Testis (tissue), 3 donors: Measurements from ENCODE around the gene SEPTIN6. TPM values are rescaled to one million over a fixed set of nuclear protein-coding genes. Genes with fewer than 3 reads are reported as not detected.

Source experiments
- DNase-seq: peaks from one replicate; pipeline ENCODE4 v3.0.0-alpha.2; 2019
- H3K27ac ChIP-seq, 2 donors: fragments of 200-600 bp; sonication (generic); one replicate each; pipeline ENCODE4 v1.5.1; 2019
- H3K27me3 ChIP-seq: fragments of 200-600 bp; sonication (generic); one replicate; pipeline ENCODE4 v1.5.1; 2019
- H3K36me3 ChIP-seq: fragments of 200-600 bp; sonication (generic); one replicate; pipeline ENCODE4 v1.5.1; 2017; ENCODE audit warnings: low read depth; ENCODE audit errors: missing control alignments
- H3K4me1 ChIP-seq: fragments of 200-600 bp; sonication (generic); one replicate; pipeline ENCODE4 v1.5.1; 2019
- H3K4me3 ChIP-seq, 2 donors: fragments of 200-600 bp; sonication (generic); one replicate each; pipeline ENCODE4 v1.5.1; 2017 to 2019
- H3K9me3 ChIP-seq: fragments of 200-600 bp; sonication (generic); one replicate; pipeline ENCODE4 v1.5.1; 2017
- POLR2A ChIP-seq: fragments of 450-650 bp; IDR thresholded peaks from one replicate; pipeline ENCODE4 v1.6.1; 2017; ENCODE audit warnings: antibody characterized with exemption, mild to moderate bottlenecking, moderate library complexity
- WGBS, 2 donors: methylation state at CpG; one replicate each; pipeline ENCODE4 v1.1.5; 2018; 5-methylcytosine and 5-hydroxymethylcytosine counted together
- intact Hi-C: fragments of 100-400 bp; cut with DNase I; formaldehyde crosslinking; loops from one replicate; pipeline ENCODE4 v1.15.1; 2023; ENCODE audit warnings: low total_unique reads
- microRNA counts, 2 donors: library from miRNA; unstranded; fragments of <30 nt; microRNA quantifications; one replicate each; lab custom pipeline; 2016
- microRNA-seq, 2 donors: library from miRNA; unstranded; fragments of <30 nt; microRNA quantifications; one replicate each; pipeline ENCODE4, GENCODE V29; 2016; ENCODE audit warnings: borderline number of aligned reads in 2 of 2, borderline replicate concordance in 1 of 2
- polyA plus RNA-seq: library from polyadenylated mRNA; stranded (reverse); fragments of 350-450 nt; fragmentation: Illumina TruSeq; extraction: RNeasy Lipid Tissue Mini Kit (QIAGEN cat#74804); gene quantifications from one replicate; pipeline ENCODE4 v1.2.3, GENCODE V29; 2014; ENCODE audit warnings: low read depth, low replicate concordance; ENCODE audit not compliant: insufficient read depth
- small RNA-seq, 2 donors: library from RNA; depleted of rRNA; stranded (forward); fragments of <200 nt; gene quantifications; one replicate each; pipeline ENCODE3, GENCODE V24; 2016
- total RNA-seq, 2 donors: library from RNA; depleted of rRNA; stranded (reverse); fragments of >200 nt; gene quantifications; one replicate each; pipeline ENCODE4 v1.2.3, GENCODE V29; 2016
- TF ChIP-seq, protein P1 (sequence below), 3 experiments: fragments of 450-650 bp in 2 of 3; fragments of 200-600 bp in 1 of 3; sonication (generic) in 1 of 3; IDR thresholded peaks; one replicate each; pipeline ENCODE4 v1.5.1; 2016 to 2019; ENCODE audit warnings: antibody characterized with exemption in 3 of 3, mild to moderate bottlenecking in 2 of 3, moderate library complexity in 1 of 3

The SEPTIN6 gene
- total and polyA plus RNA-seq, 3 donors from 2014 or later = 80.2 to 250 (median 187) TPM

GRCh38 chrX:119646515-119646914 lies 46.5 kb downstream of the SEPTIN6 start:
- Histone ChIP-seq H3K36me3 (no peaks in the 10 kb centered on the region), H3K4me1 (no peaks in the 10 kb centered on the region), H3K27me3 (no peaks in the 10 kb centered on the region), H3K9me3 (no peaks in the 10 kb centered on the region), H3K4me3 (no peak overlapping the region), H3K27ac (no peak overlapping the region)
- TF ChIP-seq POLR2A = no peak
- TF ChIP-seq, protein P1, sequence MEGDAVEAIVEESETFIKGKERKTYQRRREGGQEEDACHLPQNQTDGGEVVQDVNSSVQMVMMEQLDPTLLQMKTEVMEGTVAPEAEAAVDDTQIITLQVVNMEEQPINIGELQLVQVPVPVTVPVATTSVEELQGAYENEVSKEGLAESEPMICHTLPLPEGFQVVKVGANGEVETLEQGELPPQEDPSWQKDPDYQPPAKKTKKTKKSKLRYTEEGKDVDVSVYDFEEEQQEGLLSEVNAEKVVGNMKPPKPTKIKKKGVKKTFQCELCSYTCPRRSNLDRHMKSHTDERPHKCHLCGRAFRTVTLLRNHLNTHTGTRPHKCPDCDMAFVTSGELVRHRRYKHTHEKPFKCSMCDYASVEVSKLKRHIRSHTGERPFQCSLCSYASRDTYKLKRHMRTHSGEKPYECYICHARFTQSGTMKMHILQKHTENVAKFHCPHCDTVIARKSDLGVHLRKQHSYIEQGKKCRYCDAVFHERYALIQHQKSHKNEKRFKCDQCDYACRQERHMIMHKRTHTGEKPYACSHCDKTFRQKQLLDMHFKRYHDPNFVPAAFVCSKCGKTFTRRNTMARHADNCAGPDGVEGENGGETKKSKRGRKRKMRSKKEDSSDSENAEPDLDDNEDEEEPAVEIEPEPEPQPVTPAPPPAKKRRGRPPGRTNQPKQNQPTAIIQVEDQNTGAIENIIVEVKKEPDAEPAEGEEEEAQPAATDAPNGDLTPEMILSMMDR (IDR thresholded peaks at IDR 0.05) = no peak
- no peak for DNase-seq
- intact Hi-C loops = no loop called here
- 93 to 100% methylated on average over 4 of the region's 4 CpGs for WGBS, 2 donors

- intact Hi-C loops = no loop called here
- no peak for DNase-seq
- H3K4me3 ChIP-seq = no peak overlapping the region
- H3K36me3 ChIP-seq = no peaks in the 10 kb centered on the region
- WGBS, 2 donors = 83 to 90% methylated on average over 3 to 8 of the region's 8 CpGs
- H3K4me1 ChIP-seq = no peaks in the 10 kb centered on the region
- H3K27me3 ChIP-seq = no peaks in the 10 kb centered on the region
- TF ChIP-seq, protein P1 (IDR thresholded peaks at IDR 0.05) = no peak
- TF ChIP-seq POLR2A = no peak
- H3K9me3 ChIP-seq = no peaks in the 10 kb centered on the region
- H3K27ac ChIP-seq = no peak overlapping the region
These were observed 49.3 kb downstream of the SEPTIN6 start for GRCh38 chrX:119643696-119644095.

MicroRNAs within 50 kb of the gene (microRNA counts, 767-probe panel; counts per million panel counts)
- microRNA hsa-miR-766-3p (lab: Ali Mortazavi, UCI) = 0 to 152 counts per million in 2 donors

Small RNA genes lying within 50 kb of the gene (microRNA-seq; reads per million reads assigned to microRNA genes)
- 192 to 263 reads per million in 2 donors for gene MIR766

Small RNA genes lying within 50 kb of the gene (small RNA-seq; reads per million reads assigned to genes)
- 8.2 to 11.0 reads per million in 2 donors for gene MIR766

Other genes with a start within 250 kb of the SEPTIN6 start
- gene SLC25A5, start 224.7 kb downstream of the SEPTIN6 start, total RNA-seq = 100 to 1,000 TPM; 177 to 246 TPM
- gene SLC25A5, start 224.7 kb downstream of the SEPTIN6 start, polyA plus RNA-seq = 172 TPM
- gene STEEP1, start 127.8 kb downstream of the SEPTIN6 start, total RNA-seq = 10 to 100 TPM; 41.9 to 43.4 TPM
- 24.8 TPM for gene STEEP1, start 127.8 kb downstream of the SEPTIN6 start, polyA plus RNA-seq
- gene UBE2A, start 118.6 kb downstream of the SEPTIN6 start, total RNA-seq = 10 to 100 TPM; 29.4 to 30.0 TPM
- 44.7 TPM for gene UBE2A, start 118.6 kb downstream of the SEPTIN6 start, polyA plus RNA-seq
- gene NKRF, start 86.7 kb downstream of the SEPTIN6 start, total RNA-seq = 1 to 10 TPM; 4.7 to 6.4 TPM
- 4.1 TPM for gene NKRF, start 86.7 kb downstream of the SEPTIN6 start, polyA plus RNA-seq
- 10 to 100 TPM; 12.6 to 21.4 TPM for gene SOWAHD, start 65.4 kb upstream of the SEPTIN6 start, total RNA-seq
- gene SOWAHD, start 65.4 kb upstream of the SEPTIN6 start, polyA plus RNA-seq = 8.9 TPM
- gene RPL39, start 98.5 kb upstream of the SEPTIN6 start, total RNA-seq = 1,000 to 10,000 TPM in 1 of 2 donors, 100 to 1,000 TPM in 1; 442 to 1,133 TPM
- 1,045 TPM for gene RPL39, start 98.5 kb upstream of the SEPTIN6 start, polyA plus RNA-seq
- 10 to 100 TPM in 1 of 2 donors, 1 to 10 TPM in 1; 7.4 to 12.7 TPM for gene UPF3B, start 159.8 kb upstream of the SEPTIN6 start, total RNA-seq
- gene UPF3B, start 159.8 kb upstream of the SEPTIN6 start, polyA plus RNA-seq = 6.9 TPM
- 10 to 100 TPM in 1 of 2 donors, 1 to 10 TPM in 1; 8.8 to 12.7 TPM for gene RNF113A, start 178.6 kb upstream of the SEPTIN6 start, total RNA-seq
- 7.8 TPM for gene RNF113A, start 178.6 kb upstream of the SEPTIN6 start, polyA plus RNA-seq
- gene NDUFA1, start 178.7 kb upstream of the SEPTIN6 start, total RNA-seq = 10 to 100 TPM; 36.6 to 41.0 TPM
- gene NDUFA1, start 178.7 kb upstream of the SEPTIN6 start, polyA plus RNA-seq = 74.8 TPM
- gene AKAP14, start 202.7 kb upstream of the SEPTIN6 start, total RNA-seq = 10 to 100 TPM; 24.0 to 50.3 TPM
- 63.8 TPM for gene AKAP14, start 202.7 kb upstream of the SEPTIN6 start, polyA plus RNA-seq